ENCODE results near the gene LRRTM4. TPM values are rescaled to one million over a fixed set of nuclear protein-coding genes. Genes with fewer than 3 reads are reported as not detected.

The LRRTM4 gene
- total RNA-seq, 1 experiment from 2014 or later: 12.0 TPM

- Histone ChIP-seq H3K27ac (ENCODE audit: insufficient read length, low read depth, low read length) (no peak overlapping the region), H2BK12ac (ENCODE audit: insufficient read length, low read depth, low read length) (no peak overlapping the region), H3K4me1 (ENCODE audit: insufficient read depth, low read length) (no peaks in the 10 kb centered on the region), H3K14ac (ENCODE audit: insufficient read depth, low read length) (no peak overlapping the region), H2BK5ac (ENCODE audit: insufficient read length, low read length) (no peak overlapping the region), H3T11ph (ENCODE audit: low read length) (no peak overlapping the region), H3K56ac (ENCODE audit: insufficient read length, low read depth, low read length) (no peak overlapping the region), H2BK15ac (ENCODE audit: low read depth, low read length) (no peak overlapping the region), H4K20me1 (ENCODE audit: control insufficient read depth, insufficient read depth, insufficient read length) (no peaks in the 10 kb centered on the region), H3K23me2 (ENCODE audit: insufficient read length, low read depth, low read length, poor library complexity, severe bottlenecking) (no peaks in the 10 kb centered on the region), H2AK5ac (ENCODE audit: insufficient read length, low read length) (no peak overlapping the region), H3K4me2 (ENCODE audit: insufficient read depth, insufficient read length, low read length) (no peak overlapping the region), H3K9me3 (ENCODE audit: control insufficient read depth, low read depth, low read length) (no peaks in the 10 kb centered on the region), H3K27me3 (ENCODE audit: insufficient read depth, low read length) (no peaks in the 10 kb centered on the region), H4K91ac (ENCODE audit: insufficient read length, low read depth, low read length) (no peak overlapping the region), H3K4ac (ENCODE audit: low read depth, low read length) (no peak overlapping the region), H4K8ac (replicated peaks; ENCODE audit: insufficient read length, low read depth, low read length) (no peak overlapping the region), H3K18ac (ENCODE audit: insufficient read length, low read depth, low read length) (no peak overlapping the region), H4K5ac (ENCODE audit: insufficient read length, low read depth, low read length) (no peak overlapping the region), H2BK120ac (ENCODE audit: low read depth, low read length, poor library complexity, severe bottlenecking) (no peak overlapping the region), H3K79me2 (ENCODE audit: insufficient read depth, low read length) (no peaks in the 10 kb centered on the region), H2AFZ (ENCODE audit: low read length) (no peak overlapping the region), H3K79me1 (ENCODE audit: insufficient read depth, low read depth, low read length, poor library complexity, severe bottlenecking) (no peaks in the 10 kb centered on the region), H2BK20ac (ENCODE audit: low read depth, low read length, poor library complexity, severe bottlenecking) (no peak overlapping the region), H3K23ac (ENCODE audit: insufficient read length, low read depth, low read length) (no peak overlapping the region), H3K9ac (ENCODE audit: extremely low read depth, insufficient read length, low read length) (no peak overlapping the region)
- no peak for DNase-seq
- H3K27ac Mint-ChIP-seq: no peak overlapping the region
- no peak for TF ChIP-seq CTCF (conservative IDR thresholded peaks at IDR 0.05)
- H3K27me3 Mint-ChIP-seq (ENCODE audit: low read depth): no peaks in the 10 kb centered on the region
- H3K4me1 Mint-ChIP-seq: no peaks in the 10 kb centered on the region
- H3K4me3 Mint-ChIP-seq: no peak overlapping the region
- peaks cover 0 to 3% of the 10 kb centered on the region in 2 experiments; a peak in 3 of 5 replicates for H3K9me3 Mint-ChIP-seq
- peaks cover 0 to 12% (median 5%) of the 10 kb centered on the region in 3 experiments; a peak in 4 of 7 replicates for H3K36me3 Mint-ChIP-seq (ENCODE audit: insufficient read depth in 1 of 3, low read depth in 3 of 3)
Measured at GRCh38 chr2:77127345-77127744, 394.8 kb downstream of the LRRTM4 start.
